AG04449 (cell line): Measurements from ENCODE around the gene RCN2.

Experiments used
- CTCF ChIA-PET: fragments of 350-600 bp; formaldehyde crosslinking; extraction: SDS; loops from one replicate; lab custom pipeline; 2021; ENCODE audit warnings: antibody characterized with exemption; lab: Yijun Ruan, JAX
- POLR2A ChIA-PET: fragments of 400-600, 350-600 bp; formaldehyde crosslinking; extraction: SDS; loops from one replicate; lab custom pipeline; 2020; ENCODE audit warnings: antibody characterized with exemption, inconsistent platforms; lab: Yijun Ruan, JAX
- DNase-seq: peaks from one replicate; pipeline ENCODE4 v3.0.0-alpha.2; 2010; ENCODE audit warnings: low read depth, low spot score
- H3K4me3 ChIP-seq: 2 replicates; pipeline ENCODE4 v1.5.1; 2011; ENCODE audit warnings: low read depth, mild to moderate bottlenecking, control low read depth, low read length
- TF ChIP-seq, protein P1 (sequence below): IDR thresholded peaks from one replicate; pipeline ENCODE4 v1.5.1; 2011; ENCODE audit warnings: mild to moderate bottlenecking, moderate library complexity, low read length, control low read depth, inconsistent platforms; ENCODE audit not compliant: insufficient read depth; ENCODE audit errors: missing control alignments

Gene RCN2

DNA sequence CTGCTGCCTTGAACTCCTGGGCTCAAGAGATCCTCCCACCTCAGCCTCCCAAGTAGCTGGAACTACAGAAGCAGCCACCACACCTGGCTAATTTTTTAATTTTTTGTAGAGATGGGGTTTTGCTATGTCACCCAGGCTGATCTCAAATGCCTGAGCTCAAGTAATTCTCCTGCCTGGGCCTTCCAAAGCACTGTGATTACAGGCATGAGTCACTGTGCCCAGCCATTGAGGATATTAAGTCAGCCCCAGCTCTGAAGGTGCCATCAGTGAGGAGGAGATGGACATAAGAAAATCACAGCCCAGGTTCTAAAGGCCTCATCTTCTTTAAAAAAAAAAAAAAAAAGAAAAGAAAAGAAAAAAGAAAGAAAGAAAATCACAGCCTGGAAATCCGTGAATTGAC, 36.8 kb downstream of the RCN2 start:
- no peak for DNase-seq
- CTCF ChIA-PET: no interaction called here
- TF ChIP-seq, protein P1, sequence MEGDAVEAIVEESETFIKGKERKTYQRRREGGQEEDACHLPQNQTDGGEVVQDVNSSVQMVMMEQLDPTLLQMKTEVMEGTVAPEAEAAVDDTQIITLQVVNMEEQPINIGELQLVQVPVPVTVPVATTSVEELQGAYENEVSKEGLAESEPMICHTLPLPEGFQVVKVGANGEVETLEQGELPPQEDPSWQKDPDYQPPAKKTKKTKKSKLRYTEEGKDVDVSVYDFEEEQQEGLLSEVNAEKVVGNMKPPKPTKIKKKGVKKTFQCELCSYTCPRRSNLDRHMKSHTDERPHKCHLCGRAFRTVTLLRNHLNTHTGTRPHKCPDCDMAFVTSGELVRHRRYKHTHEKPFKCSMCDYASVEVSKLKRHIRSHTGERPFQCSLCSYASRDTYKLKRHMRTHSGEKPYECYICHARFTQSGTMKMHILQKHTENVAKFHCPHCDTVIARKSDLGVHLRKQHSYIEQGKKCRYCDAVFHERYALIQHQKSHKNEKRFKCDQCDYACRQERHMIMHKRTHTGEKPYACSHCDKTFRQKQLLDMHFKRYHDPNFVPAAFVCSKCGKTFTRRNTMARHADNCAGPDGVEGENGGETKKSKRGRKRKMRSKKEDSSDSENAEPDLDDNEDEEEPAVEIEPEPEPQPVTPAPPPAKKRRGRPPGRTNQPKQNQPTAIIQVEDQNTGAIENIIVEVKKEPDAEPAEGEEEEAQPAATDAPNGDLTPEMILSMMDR: no peak
- POLR2A ChIA-PET: no interaction called here
- no peak overlapping the region for H3K4me3 ChIP-seq

- POLR2A ChIA-PET: no interaction called here
- CTCF ChIA-PET: interaction anchor here (0.5 to 2.4 kb wide), 15 partner anchors 9 to 849 kb away, joined by 3 to 18 read pairs (median 3); partner anchors contain the start of gene RCN2
- DNase-seq: no peak
- TF ChIP-seq, protein P1: no peak
- H3K4me3 ChIP-seq: no peak overlapping the region
Observed at GRCh38 chr15:76972389-76973361, 41.1 kb downstream of the RCN2 start.

GRCh38 chr15:76973362-76973743, 41.8 kb downstream of the RCN2 start:
- POLR2A ChIA-PET: no interaction called here
- CTCF ChIA-PET: interaction anchor here (0.5 to 2.4 kb wide), 14 partner anchors 9 to 848 kb away, joined by 3 to 18 read pairs (median 3); partner anchors contain the start of gene RCN2
- DNase-seq: no peak
- TF ChIP-seq, protein P1: peak; percentile 44
- H3K4me3 ChIP-seq: no peak overlapping the region

DNA sequence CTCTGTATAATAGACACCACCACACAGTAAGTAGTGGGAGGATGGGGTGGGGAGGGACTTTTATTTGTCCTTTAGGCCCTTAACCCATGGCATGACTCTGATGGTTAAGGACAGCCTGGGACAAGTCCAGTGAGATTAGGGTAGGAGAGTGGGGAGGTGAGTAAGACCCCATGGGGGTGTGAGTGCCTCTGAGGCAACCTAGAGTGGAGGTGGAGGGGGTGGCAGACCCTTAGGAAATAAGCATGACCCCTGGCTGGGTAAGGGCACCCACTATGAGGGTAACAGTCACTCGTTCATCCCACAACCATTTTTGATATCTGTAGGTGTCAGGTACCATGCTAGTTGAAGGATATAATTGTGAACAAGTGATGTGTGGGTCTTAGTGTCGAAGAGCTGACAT, 42.4 kb downstream of the RCN2 start:
- ChIA-PET CTCF (interaction anchor here (0.6 to 2.4 kb wide), 10 partner anchors 10 to 847 kb away, joined by 3 to 18 read pairs (median 3); partner anchors contain the start of gene RCN2), POLR2A (no interaction called here)
- DNase-seq: no peak
- no peak overlapping the region for H3K4me3 ChIP-seq
- TF ChIP-seq, protein P1: no peak

DNA sequence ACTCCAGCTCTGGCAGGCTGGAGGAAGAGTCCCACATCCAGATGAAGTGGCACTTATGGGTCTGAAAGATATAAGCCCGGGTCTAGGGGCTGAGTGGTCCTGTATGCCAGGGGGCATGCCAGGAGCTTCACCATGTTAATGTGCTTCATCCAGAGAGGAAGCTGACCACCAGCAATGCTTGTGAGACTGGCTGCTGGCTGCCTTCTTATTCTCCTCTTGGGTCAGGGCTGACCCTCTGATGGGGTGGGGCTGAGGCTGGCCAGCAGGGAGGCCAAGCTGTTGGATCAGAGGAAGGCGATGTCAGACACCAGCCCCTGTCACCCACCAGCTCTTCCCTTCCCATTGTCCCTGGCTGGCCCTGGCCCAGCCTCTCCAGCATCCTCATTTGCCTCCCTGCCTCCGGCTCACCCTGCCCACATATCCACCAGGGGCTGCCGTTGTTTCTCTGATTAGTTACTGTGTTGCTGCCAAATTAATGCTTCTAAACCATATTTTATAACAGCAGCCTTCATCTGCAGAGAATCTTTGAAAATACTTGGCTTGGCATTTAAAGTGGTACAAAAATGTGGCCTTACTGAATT, 43.0 kb downstream of the RCN2 start:
- TF ChIP-seq, protein P1: no peak
- DNase-seq: no peak
- POLR2A ChIA-PET: no interaction called here
- CTCF ChIA-PET: interaction anchor here (1.6 to 2.4 kb wide), 3 partner anchors 10 to 144 kb away, joined by 4 to 18 read pairs (median 9); no protein-coding TSS in a partner anchor
- no peak overlapping the region for H3K4me3 ChIP-seq

GRCh38 chr15:76976141-76976540, 44.6 kb downstream of the RCN2 start:
- POLR2A ChIA-PET: no interaction called here
- TF ChIP-seq, protein P1: no peak

More at GRCh38 chr15:76976141-76976540, 44.6 kb downstream of the RCN2 start:
- H3K4me3 ChIP-seq: no peak overlapping the region
- no peak for DNase-seq
- CTCF ChIA-PET: interaction anchor here (0.9 kb wide), 1 partner anchor 9 kb away, joined by 3 read pairs; no protein-coding TSS in a partner anchor
